ENCODE results near the gene FAF1.

FAF1 gene

DNA sequence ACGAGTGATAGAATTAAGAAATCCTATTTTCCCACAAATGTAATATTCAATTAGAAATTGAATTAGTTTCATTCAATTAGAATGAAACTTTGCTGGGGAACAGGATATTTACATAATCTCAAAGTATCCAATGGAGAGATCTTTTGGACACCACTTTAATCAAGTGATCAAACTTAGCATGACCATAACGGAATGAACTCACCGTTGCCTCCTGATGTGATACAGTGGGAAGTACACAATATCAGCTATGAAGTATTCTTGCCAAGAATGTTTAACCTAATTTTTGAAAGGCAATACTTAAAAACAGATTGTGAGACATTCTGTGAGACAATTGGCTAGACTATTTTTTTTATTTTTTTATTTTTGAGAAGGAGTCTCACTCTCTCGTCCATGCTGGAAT lies 26.6 kb upstream of the FAF1 start:
- TF ChIP-seq, protein P1, sequence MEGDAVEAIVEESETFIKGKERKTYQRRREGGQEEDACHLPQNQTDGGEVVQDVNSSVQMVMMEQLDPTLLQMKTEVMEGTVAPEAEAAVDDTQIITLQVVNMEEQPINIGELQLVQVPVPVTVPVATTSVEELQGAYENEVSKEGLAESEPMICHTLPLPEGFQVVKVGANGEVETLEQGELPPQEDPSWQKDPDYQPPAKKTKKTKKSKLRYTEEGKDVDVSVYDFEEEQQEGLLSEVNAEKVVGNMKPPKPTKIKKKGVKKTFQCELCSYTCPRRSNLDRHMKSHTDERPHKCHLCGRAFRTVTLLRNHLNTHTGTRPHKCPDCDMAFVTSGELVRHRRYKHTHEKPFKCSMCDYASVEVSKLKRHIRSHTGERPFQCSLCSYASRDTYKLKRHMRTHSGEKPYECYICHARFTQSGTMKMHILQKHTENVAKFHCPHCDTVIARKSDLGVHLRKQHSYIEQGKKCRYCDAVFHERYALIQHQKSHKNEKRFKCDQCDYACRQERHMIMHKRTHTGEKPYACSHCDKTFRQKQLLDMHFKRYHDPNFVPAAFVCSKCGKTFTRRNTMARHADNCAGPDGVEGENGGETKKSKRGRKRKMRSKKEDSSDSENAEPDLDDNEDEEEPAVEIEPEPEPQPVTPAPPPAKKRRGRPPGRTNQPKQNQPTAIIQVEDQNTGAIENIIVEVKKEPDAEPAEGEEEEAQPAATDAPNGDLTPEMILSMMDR (conservative IDR thresholded peaks at IDR 0.05; ENCODE audit: low read depth), result no peak
- DNase-seq (ENCODE audit: low spot score), result no peak
- POLR2A ChIA-PET (ENCODE audit: low non-redundant PET), result no interaction called here
- no peak overlapping the region for H3K27ac ChIP-seq
- CTCF ChIA-PET, result interaction anchor here (0.6 kb wide), 1 partner anchor 506 kb away, joined by 3 read pairs; no protein-coding TSS in a partner anchor

DNA sequence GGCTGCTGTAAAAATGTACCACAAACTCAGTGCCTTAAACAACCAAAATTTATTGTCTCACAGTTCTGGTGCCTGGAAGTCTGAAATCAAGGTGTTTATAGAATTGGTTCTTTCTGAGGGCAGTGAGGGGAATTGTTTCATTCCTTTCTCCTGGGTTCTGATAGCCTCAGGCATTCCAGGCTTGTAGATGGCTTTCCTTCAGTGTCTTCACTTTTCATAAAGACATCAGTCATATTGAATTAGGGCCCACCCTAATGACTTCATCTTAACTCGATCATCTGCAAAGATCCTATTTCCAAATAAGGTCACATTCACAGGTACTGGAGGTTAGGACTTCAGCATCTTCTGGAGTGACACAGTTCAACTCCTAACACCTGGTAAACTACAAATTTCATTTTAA lies 25.0 kb upstream of the FAF1 start:
- no peak overlapping the region for H3K27ac ChIP-seq
- CTCF ChIA-PET, result no interaction called here
- no peak for DNase-seq (ENCODE audit: low spot score)
- TF ChIP-seq, protein P1 (conservative IDR thresholded peaks at IDR 0.05; ENCODE audit: low read depth), result no peak
- POLR2A ChIA-PET (ENCODE audit: low non-redundant PET), result no interaction called here

GRCh38 chr1:50983219-50983802 lies 23.2 kb upstream of the FAF1 start:
- ChIA-PET CTCF (no interaction called here), POLR2A (ENCODE audit: low non-redundant PET) (no interaction called here)
- no peak for DNase-seq (ENCODE audit: low spot score)
- TF ChIP-seq, protein P1 (conservative IDR thresholded peaks at IDR 0.05; ENCODE audit: low read depth), result no peak
- H3K27ac ChIP-seq, result no peak overlapping the region

- TF ChIP-seq, protein P1 (conservative IDR thresholded peaks at IDR 0.05; ENCODE audit: low read depth), result no peak
- no peak for DNase-seq (ENCODE audit: low spot score)
- ChIA-PET CTCF (no interaction called here), POLR2A (ENCODE audit: low non-redundant PET) (no interaction called here)
- no peak overlapping the region for H3K27ac ChIP-seq
Measured at GRCh38 chr1:50982611-50983010, 22.5 kb upstream of the FAF1 start.

- ChIA-PET POLR2A (ENCODE audit: low non-redundant PET) (no interaction called here), CTCF (interaction anchor here (0.6 kb wide), 1 partner anchor 42 kb away, joined by 4 read pairs; no protein-coding TSS in a partner anchor)
- H3K27ac ChIP-seq, result no peak overlapping the region
- TF ChIP-seq, protein P1 (conservative IDR thresholded peaks at IDR 0.05; ENCODE audit: low read depth), result no peak
- no peak for DNase-seq (ENCODE audit: low spot score)
Measured at GRCh38 chr1:50981741-50982140, 21.7 kb upstream of the FAF1 start.

DNA sequence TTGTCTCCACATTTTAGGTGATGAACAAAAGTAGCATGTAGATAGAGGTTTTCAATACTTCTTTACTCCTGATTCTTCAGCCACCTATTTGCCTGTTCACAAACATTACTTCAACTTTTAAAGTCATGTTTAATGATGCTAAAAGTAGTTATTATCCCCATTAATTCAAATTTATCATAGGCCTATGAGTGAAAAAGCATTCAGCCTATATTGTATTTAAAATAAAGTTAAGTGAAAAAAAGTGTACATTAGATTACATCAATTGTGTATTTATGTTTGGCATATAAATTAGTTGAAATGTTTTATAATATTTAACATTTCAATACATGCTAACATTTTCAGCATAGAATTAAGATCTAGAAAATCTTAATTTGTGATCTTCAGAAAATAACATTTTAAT lies 20.4 kb upstream of the FAF1 start:
- ChIA-PET CTCF (no interaction called here), POLR2A (ENCODE audit: low non-redundant PET) (no interaction called here)
- H3K27ac ChIP-seq, result no peak overlapping the region
- no peak for DNase-seq (ENCODE audit: low spot score)
- TF ChIP-seq, protein P1 (conservative IDR thresholded peaks at IDR 0.05; ENCODE audit: low read depth), result no peak

All from RWPE1 (cell line).